K562 (cell line): Measurements from ENCODE around the gene IGF1R. TPM values are rescaled to one million over a fixed set of nuclear protein-coding genes. Genes with fewer than 3 reads are reported as not detected.

Source experiments
- ARID1B ChIP-seq: fragments of 450-650 bp; IDR thresholded peaks from 2 replicates; pipeline ENCODE4 v1.6.1; 2016; ENCODE audit warnings: antibody characterized with exemption, mild to moderate bottlenecking, inconsistent platforms
- BACH1 ChIP-seq: fragments of 200-800 bp; sonication (Bioruptor generic); IDR thresholded peaks from 2 replicates; pipeline ENCODE4 v1.6.1; 2016; ENCODE audit warnings: missing genetic modification characterization, missing compliant biosample characterization
- CBFB ChIP-seq: sonication (generic); formaldehyde crosslinking; IDR thresholded peaks from 2 replicates; pipeline ENCODE4 v1.4.0; 2020; ENCODE audit warnings: mild to moderate bottlenecking, missing genetic modification reagents
- CHD2 ChIP-seq: IDR thresholded peaks from 2 replicates; pipeline ENCODE4 v1.6.1; 2011; ENCODE audit warnings: low read depth, low read length
- CREB1 ChIP-seq, 2 experiments: sonication (generic) in 1 of 2; formaldehyde crosslinking in 1 of 2; IDR thresholded peaks; 2 replicates each; pipeline versions ENCODE4 v1.6.1 to v1.8.0; 2012 to 2022; ENCODE audit warnings: inconsistent platforms in 1 of 2, mild to moderate bottlenecking in 1 of 2, missing genetic modification reagents in 1 of 2, moderate library complexity in 1 of 2
- GABPB1 ChIP-seq: sonication (generic); formaldehyde crosslinking; IDR thresholded peaks from 2 replicates; pipeline ENCODE4 v1.8.0; 2022; ENCODE audit warnings: mild to moderate bottlenecking, missing genetic modification reagents
- HDAC2 ChIP-seq: fragments of 450-650 bp; IDR thresholded peaks from 2 replicates; pipeline ENCODE4 v1.6.1; 2016; ENCODE audit warnings: mild to moderate bottlenecking
- HDAC8 ChIP-seq: fragments of 450-650 bp; IDR thresholded peaks from 2 replicates; pipeline ENCODE4 v1.6.1; 2016; ENCODE audit warnings: mild to moderate bottlenecking, missing genetic modification characterization, moderate library complexity, missing compliant biosample characterization
- JUND ChIP-seq, 2 experiments: IDR thresholded peaks; 2 replicates in 1 of 2; 3 replicates in 1 of 2; pipeline ENCODE4 v1.6.1; 2011; ENCODE audit warnings: borderline replicate concordance in 2 of 2, low read depth in 2 of 2, low read length in 2 of 2, improper control_type of control experiment in 1 of 2, missing biosample characterization in 1 of 2, missing genetic modification characterization in 1 of 2, missing genetic modification reagents in 1 of 2
- MCM7 ChIP-seq, 2 experiments: fragments of 450-650 bp; IDR thresholded peaks; 2 replicates each; pipeline ENCODE4 v1.6.1; 2016 to 2018
- MTA3 ChIP-seq: fragments of 450-650 bp; formaldehyde crosslinking; IDR thresholded peaks from 2 replicates; pipeline ENCODE4 v1.6.1; 2017; ENCODE audit warnings: mild to moderate bottlenecking, borderline replicate concordance
- NR3C1 ChIP-seq: sonication (generic); formaldehyde crosslinking; IDR thresholded peaks from 2 replicates; pipeline ENCODE4 v1.8.1; 2022; ENCODE audit warnings: missing genetic modification reagents
- OTX1 ChIP-seq: fragments of 450-650 bp; formaldehyde crosslinking; IDR thresholded peaks from 2 replicates; pipeline ENCODE4 v1.4.0; 2022; ENCODE audit warnings: mild to moderate bottlenecking
- RBFOX2 ChIP-seq: fragments of 200-400 bp; formaldehyde crosslinking; IDR thresholded peaks from 2 replicates; pipeline ENCODE4 v1.6.1; 2017; ENCODE audit warnings: low read depth, mild to moderate bottlenecking, low read length, moderate library complexity
- RBM14 ChIP-seq: fragments of 200-400 bp; formaldehyde crosslinking; IDR thresholded peaks from 2 replicates; pipeline ENCODE4 v1.6.1; 2018; ENCODE audit warnings: low read depth, mild to moderate bottlenecking, low read length, moderate library complexity, borderline replicate concordance; ENCODE audit not compliant: insufficient read depth
- REST ChIP-seq, 2 experiments: fragments of 450-650 bp; formaldehyde crosslinking in 1 of 2; IDR thresholded peaks; 2 replicates each; pipeline versions ENCODE4 v1.4.0 to v1.6.1; 2014 to 2020; ENCODE audit warnings: mild to moderate bottlenecking in 2 of 2, borderline replicate concordance in 1 of 2, low read depth in 1 of 2
- TBP ChIP-seq: optimal IDR thresholded peaks from 2 replicates; pipeline ENCODE3; 2011; ENCODE audit warnings: low read depth, low read length, improper control_type of control experiment
- ZBTB8A ChIP-seq: fragments of 450-650 bp; IDR thresholded peaks from 2 replicates; pipeline ENCODE4 v1.6.1; 2018; ENCODE audit warnings: mild to moderate bottlenecking, moderate library complexity; ENCODE audit not compliant: partially characterized antibody
- polyA plus RNA-seq, 8 experiments: library from polyadenylated mRNA; depleted of rRNA in 4 of 8; stranded (reverse) in 5 of 8; unstranded in 3 of 8; fragments of >200 nt; fragmentation: Nextera tagmentation in 2 of 8; fragmentation: Illumina TruSeq in 1 of 8; extraction: Ambion mirVana in 2 of 8; extraction: Trizol in 1 of 8; gene quantifications; 2 replicates each; pipeline versions ENCODE4 v1.2.1 to v1.2.3, GENCODE V29; 2011 to 2014; ENCODE audit warnings: inconsistent platforms in 1 of 8, missing spikeins in 1 of 8
- total RNA-seq, 7 experiments: library from RNA; depleted of rRNA in 6 of 7; stranded (reverse); fragments of >200 nt in 6 of 7; fragmentation: Illumina TruSeq in 2 of 7; extraction: Trizol in 2 of 7; gene quantifications; 2 replicates each; pipeline versions ENCODE4 v1.2.1 to v1.2.3, GENCODE V29; 2011 to 2021; ENCODE audit warnings: low replicate concordance in 1 of 7

The IGF1R gene
- total and polyA plus RNA-seq, 9 of the 15 experiments (the other 6 are each of a cell fraction or from before 2014, with no cell fraction given), result 0.35 to 8.0 (median 1.6) TPM

- TF ChIP-seq REST (IDR thresholded peaks at IDR 0.05; ENCODE audit: borderline replicate concordance), result no peak
- TF ChIP-seq REST (CRISPR knock-in tag; IDR thresholded peaks at IDR 0.05; ENCODE audit: low read depth), result no peak
- TF ChIP-seq JUND (IDR thresholded peaks at IDR 0.05; ENCODE audit: borderline replicate concordance, low read depth, low read length), result peak; percentile 78
- peak; percentile 86; the same call in 2 of the 3 replicates for TF ChIP-seq JUND (tag; IDR thresholded peaks at IDR 0.05; ENCODE audit: borderline replicate concordance, low read depth, low read length)
- TF ChIP-seq CBFB (CRISPR knock-in tag), result no peak
- TF ChIP-seq BACH1 (tag), result peak; percentile 75; the same call in 1 of the 2 replicates
- no peak for TF ChIP-seq HDAC8
- TF ChIP-seq ARID1B, result peak; percentile 71
- no peak for TF ChIP-seq MCM7 (IDR thresholded peaks at IDR 0.05)
- no peak for TF ChIP-seq TBP
- TF ChIP-seq OTX1 (CRISPR knock-in tag), result no peak
- TF ChIP-seq RBFOX2, result no peak
- no peak for TF ChIP-seq MTA3
- TF ChIP-seq CREB1 (IDR thresholded peaks at IDR 0.05), result peak; percentile 75; the same call in 1 of the 2 replicates
- TF ChIP-seq CREB1 (CRISPR knock-in tag; IDR thresholded peaks at IDR 0.05), result peak; percentile 54
- TF ChIP-seq ZBTB8A, result no peak
- TF ChIP-seq GABPB1, result no peak
- TF ChIP-seq HDAC2, result no peak
- TF ChIP-seq RBM14, result no peak
- no peak for TF ChIP-seq CHD2
- no peak for TF ChIP-seq NR3C1 (CRISPR knock-in tag)
Measured at GRCh38 chr15:98896802-98897732, 248.7 kb downstream of the IGF1R start (continued).
